ENCODE data around the gene ZNF236.

GRCh38 chr18:76857476-76857875 is 35.1 kb downstream of the ZNF236 start:
- TF ChIP-seq POLR2A (IDR thresholded peaks at IDR 0.05; ENCODE audit: low read depth, low read length) = no peak
- TF ChIP-seq TAF1 (IDR thresholded peaks at IDR 0.05; ENCODE audit: borderline replicate concordance, low read depth, low read length) = no peak
- TF ChIP-seq POLR2AphosphoS5 (IDR thresholded peaks at IDR 0.05; ENCODE audit: low read depth, low read length) = no peak
